Raji (cell line): ENCODE data around the gene XXYLT1.

Experiments used
- POLR2A ChIP-seq: IDR thresholded peaks from 2 replicates; pipeline ENCODE4 v1.6.1; 2011; ENCODE audit warnings: low read depth, low read length, control low read depth; ENCODE audit not compliant: insufficient read depth

The XXYLT1 gene

DNA sequence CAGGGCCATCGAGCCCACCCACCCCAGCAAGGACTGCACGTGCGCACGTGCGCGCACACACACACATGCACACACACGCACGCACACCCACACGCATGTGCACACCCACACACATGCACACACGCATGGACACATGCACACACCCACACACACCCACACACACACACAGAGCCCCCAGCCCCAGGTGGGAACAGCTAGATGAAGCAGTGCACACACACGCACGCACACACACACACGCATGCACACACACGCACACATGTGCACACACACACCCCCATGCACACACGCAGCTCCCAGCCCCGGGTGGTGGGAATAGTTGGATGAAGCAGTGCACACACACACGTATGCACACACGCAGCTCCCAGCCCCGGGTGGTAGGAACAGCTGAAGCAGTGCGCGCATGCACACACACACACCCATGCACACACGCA is 158.6 kb downstream of the XXYLT1 start:
- TF ChIP-seq POLR2A: no peak

DNA sequence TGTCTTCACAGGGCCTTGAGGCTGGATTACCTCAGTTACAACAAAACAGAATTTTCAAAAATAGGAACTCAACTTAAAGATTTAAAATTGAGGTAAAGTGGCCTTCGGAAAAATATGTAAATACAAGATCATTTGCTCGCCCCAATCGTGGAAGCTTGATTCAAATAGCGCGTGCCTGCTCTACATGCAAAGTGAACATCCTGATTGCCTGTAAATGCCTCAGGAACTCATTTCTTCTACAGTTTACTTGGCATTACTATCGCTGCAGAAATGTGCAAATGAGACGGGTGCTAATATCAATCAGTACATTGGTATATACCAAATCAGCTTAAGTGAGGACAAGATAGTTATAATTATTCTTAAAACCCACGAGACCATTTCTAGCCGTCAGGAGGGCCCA is 159.2 kb downstream of the XXYLT1 start:
- TF ChIP-seq POLR2A: no peak

DNA sequence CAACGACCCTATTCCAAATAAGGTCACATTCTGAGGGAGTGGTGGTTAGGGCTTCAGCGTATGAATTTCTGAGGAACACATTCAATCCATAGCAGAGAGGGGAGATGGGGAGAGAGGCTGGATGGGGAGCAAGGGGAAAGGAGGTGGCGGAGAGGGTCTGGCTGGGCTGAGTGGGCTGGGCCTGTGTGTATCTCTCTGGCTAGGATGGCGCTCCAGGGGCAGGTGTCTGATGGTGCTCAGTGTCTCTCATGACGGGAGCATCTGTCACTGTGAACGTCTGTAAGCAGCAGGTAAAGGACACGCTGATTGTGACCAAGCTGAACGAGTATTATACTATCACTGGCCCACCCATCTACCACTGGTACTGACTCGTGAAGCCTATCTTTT is 159.6 kb downstream of the XXYLT1 start:
- TF ChIP-seq POLR2A: no peak

DNA sequence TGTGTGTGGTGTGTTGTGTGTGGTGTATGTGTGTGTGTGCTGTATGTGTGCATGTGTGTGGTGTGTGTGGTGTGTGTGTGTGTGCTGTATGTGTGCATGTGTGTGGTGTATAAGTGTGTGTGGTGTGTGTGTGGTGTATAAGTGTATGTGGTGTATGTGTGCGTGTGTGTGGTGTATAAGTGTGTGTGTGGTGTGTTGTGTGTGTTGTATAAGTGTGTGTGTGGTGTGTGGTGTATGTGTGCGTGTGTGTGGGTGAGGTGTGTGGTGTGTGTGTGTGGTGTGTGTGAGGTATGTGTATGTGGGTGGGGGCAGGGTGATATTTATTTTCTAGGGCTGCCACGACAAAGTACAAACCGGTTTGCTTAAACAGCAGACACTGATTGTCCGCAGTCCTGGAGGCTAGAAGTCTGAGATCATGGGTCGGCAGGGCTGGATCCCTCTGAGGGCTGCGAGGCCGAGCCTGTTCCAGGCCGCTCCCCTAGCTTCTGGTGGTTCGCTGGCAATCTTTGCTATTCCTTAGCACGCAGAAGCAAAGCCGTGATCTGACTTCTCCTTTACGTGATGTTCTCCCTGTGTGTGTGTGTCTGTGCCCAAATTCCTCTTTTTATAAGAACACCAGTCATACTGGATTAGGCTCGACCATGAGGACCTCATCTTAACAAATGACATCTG is 160.2 kb downstream of the XXYLT1 start:
- no peak for TF ChIP-seq POLR2A

DNA sequence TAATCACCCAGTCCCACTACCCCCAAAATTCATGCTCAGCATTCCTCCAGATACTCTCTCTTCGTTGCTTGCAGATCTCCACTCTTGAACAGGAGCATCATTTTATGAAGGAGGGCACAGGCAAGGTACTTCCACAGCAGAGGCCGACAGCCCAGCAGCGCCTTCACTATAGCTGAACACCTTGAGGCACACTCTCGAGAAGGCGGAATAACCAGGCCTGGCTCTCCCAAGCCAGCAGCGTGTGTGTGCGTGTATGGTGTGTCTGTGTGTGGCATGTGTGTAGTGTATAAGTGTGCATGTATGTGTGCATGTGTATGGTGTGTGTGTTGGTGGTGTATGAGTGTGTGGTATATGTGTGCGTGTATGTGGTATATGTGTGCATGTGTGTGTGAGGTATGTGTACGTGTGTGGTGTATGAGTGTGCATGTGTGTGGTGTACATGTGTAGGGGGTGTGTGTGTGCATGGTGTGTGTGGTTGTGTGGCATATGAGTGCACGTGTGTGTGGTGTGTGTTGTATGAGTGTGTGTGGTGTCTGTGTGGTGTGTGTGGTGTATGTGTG is 161.8 kb downstream of the XXYLT1 start:
- no peak for TF ChIP-seq POLR2A

DNA sequence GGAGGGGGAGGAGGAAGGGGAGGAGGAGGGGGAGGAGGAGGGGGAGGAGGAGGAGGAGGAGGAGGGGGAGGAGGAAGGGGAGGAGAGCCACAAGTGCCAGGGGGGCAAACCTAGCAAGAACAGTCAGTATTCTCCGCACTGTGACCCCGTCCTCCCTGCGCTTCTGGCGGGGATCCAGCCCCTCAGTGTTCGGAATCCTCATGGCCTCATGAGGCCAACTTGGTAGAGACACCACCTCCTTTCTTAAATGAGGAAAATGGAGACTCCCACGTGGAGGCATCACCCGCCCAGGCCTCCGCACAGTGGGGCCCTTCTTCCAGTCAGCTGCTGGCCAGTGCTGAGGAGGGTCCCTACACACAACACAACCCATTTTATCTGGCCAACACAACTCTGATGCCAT is 163.4 kb downstream of the XXYLT1 start:
- TF ChIP-seq POLR2A: no peak

DNA sequence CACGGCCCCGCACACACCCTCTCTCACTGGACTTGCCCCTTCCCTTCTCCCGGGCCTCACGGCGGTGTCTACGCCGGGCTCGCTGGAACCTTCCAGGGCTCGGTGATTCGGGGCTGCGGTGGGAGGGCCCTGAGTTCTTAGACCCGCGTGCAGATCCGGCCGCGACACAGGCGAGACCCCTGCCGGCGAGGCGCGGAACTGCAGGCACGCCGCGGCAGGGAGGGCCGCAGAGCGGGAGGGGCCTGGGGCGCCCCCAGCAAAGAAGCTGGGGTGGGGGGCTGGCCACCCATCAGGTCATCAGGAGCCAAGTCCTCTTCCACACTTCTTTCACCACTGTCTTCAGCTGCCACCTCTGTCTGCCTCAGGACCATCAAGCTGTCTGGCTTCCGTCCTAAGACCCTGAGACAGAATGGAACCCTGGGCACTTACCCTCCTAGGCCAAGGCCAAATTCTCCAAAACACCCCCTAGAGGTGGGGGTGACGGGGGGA is 164.5 kb downstream of the XXYLT1 start:
- no peak for TF ChIP-seq POLR2A

DNA sequence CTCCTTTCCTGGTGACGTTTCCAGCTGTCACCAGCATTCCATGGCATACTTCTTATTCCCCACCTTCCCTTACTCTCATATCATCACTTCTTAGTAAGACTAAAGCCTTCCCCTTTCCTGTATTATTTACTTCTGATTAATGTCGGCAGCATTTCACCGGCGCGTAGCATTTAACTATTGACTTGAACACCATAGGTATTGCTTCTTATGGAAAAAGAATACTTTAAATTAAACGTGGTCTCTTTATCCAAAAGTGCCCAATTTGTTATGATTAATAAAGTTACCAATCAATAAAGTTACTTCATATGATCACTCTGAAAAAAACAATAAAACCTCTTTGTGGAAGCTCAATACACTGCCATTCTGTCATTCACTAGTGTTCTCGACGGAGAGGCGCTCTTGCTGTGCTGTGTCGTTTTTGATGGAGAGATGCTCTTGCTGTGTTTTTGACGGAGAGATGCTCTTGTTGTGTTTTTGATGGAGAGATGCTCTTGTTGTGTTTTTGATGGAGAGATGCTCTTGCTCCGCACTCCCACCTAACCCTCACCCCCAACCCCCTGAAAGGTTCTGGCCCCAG is 165.0 kb downstream of the XXYLT1 start:
- TF ChIP-seq POLR2A: no peak

DNA sequence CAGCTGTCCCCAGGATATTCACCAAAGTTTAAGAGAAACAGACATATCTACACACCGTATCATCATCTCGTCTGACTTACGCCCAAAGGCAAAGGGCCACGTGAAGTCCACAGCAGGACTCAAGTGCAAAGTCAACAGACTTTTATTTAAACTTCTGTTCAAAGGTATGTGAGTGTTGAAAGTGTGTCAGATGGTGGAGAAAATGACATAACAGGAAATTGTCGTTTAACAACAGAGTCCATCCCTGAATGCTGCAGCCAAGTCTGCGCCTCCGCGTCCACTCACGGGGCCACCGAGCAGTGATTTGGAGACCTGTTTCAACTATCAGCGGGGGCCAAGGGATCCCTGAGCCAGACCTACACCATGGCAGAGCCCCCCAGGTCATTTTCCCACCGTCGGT is 165.6 kb downstream of the XXYLT1 start:
- TF ChIP-seq POLR2A: no peak

DNA sequence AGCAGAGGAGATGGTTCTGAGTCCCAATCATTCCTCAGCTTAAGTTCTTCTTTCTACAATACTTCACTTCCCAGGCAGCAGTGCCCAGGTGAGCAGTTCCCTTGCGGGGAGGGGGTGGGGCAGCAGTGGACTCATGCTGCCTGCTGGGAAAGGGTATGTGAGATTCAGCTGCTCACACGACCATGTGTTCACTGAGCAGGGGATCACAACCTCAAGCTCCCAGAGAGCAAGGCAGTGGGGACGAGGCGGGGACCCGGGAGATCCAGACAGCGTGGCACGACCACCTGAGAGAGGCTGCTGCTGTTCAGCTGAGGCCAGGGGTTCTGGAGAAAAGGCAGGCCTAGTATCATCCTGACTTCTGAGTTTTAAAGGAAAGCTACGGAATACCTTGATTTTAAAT is 166.6 kb downstream of the XXYLT1 start:
- no peak for TF ChIP-seq POLR2A

DNA sequence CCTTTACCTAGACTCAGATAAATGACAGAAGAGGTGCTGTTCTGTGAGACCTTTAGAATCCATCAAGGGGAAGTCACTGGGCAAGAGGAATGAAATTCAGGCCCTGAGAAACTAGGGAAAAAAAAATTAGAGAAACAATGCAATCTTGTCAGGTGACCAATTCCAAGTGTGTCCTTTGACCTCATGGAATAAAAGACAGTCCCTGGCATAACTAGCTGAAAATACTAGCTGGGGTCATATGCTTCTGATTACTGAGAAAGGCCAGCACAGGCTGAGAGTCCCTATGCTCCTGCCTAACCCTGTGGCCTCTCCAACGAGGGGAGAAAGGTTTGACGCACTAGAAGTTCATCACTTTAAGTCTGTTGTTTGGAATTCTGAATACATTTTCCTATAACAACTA is 167.3 kb downstream of the XXYLT1 start:
- no peak for TF ChIP-seq POLR2A

DNA sequence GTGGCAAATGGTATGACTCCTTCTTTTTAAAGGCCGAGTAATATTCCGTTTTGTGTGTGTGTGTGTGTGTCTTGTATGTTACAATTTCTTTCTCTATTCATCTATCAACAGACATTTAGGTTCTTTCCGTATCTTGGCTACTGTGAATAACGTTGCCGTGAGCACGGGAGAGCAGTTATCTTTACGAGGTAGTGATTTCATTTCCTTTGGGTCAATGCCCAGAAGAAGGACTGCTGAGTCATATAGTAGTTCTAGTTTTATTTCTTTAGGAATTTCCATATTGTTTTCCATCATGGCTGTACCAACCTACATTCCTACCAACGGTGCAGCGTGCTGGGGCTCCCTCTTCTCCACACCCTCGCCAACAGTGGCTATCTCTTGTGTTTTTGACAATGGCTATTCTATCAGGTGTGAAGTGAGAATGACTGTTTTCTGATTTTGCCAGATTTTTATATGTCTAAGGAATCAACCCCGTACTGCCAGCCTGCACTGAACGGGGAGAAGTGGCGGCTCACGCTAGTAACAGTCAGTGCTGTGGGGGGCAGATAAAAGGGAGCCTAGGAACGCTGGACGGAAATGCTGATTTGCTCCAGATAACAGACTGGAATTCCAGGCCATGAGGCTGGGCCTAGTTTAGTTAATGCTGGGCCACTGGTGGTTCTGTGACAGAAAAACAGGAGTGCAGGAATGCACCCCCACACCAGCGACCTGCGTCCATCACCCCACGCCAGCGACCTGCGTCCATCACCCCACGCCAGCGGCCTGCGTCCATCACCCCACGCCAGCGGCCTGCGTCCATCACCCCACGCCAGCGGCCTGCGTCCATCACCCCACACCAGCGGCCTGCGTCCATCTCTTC is 168.1 kb downstream of the XXYLT1 start:
- no peak for TF ChIP-seq POLR2A

DNA sequence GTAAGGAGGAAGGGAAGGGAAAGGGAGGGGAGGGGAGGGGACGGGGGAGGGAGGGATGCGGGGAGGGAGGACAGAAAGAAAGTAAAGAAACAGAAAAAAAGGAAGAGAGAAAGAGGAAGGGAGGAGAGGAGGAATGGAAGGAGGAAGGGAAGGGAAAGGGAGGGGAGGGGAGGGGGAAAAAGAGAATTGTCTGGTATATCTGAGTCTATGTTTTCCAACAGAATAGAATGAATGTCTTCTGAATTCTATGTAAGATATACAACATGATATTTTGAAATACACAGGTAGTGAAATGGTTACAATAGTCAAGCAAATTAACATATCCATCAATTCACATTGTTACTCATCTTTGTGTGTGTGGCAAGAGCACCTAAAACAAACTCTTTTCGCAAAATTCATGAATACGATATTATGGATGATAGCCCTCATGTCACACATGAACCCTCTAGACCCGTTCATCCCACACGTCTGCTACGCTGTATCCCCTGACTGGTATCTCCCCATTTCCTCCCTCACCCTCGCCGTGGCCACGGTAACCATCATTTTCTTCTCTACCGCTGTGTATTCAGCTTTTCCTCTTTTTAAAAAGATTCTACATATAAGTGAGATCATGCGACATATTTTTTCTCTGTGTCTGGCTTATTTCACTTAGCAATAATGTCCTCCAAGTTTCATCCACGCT is 168.9 kb downstream of the XXYLT1 start:
- no peak for TF ChIP-seq POLR2A

DNA sequence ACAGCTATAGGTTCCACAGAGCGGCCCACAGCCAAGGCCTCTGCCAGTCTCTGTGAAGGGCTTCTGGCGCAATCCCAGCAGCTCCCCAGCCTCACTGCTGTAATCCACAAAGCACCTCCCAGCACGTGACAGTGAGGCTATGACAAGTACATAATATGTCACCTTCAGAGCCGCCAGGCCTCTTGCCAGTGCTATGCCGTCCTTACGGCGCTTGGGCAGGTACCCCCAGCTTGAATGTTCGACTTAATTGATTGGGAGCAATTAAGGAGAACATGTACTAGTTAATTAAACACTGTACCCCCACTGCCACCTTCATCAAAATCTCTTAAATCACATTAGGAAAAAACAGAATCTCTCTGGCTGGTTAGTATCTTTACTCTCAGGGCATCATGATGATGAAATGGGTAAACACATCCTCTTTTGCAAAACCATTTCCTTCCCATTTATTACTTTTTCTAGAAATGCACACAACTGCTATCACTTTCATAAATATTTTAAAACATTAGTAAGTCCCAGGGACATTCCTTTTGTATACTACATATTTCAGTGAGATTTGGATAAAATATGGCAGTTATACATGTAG is 169.9 kb downstream of the XXYLT1 start:
- no peak for TF ChIP-seq POLR2A
